ENCODE results near the gene SVEP1.

GRCh38 chr9:110521206-110521605 is 58.3 kb downstream of the SVEP1 start:
- TF ChIP-seq POLR2AphosphoS5 (IDR thresholded peaks at IDR 0.05; ENCODE audit: low read depth) (no peak), CTCF (conservative IDR thresholded peaks at IDR 0.05; ENCODE audit: low read depth in 2 of 2) (no peak), EZH2 (IDR thresholded peaks at IDR 0.05; ENCODE audit: low read depth, unreplicated experiment) (no peak)
